HepG2 (cell line): ENCODE measurements around the gene PIGX. TPM values are rescaled to one million over a fixed set of nuclear protein-coding genes. Genes with fewer than 3 reads are reported as not detected.
A peak's percentile ranks its signal among the peaks of the same experiment; 100 is the strongest.

ENCODE experiments used
- CEBPG ChIP-seq: IDR thresholded peaks from 2 replicates; pipeline ENCODE4 v1.6.1; 2016
- ELF4 ChIP-seq: sonication (generic); formaldehyde crosslinking; IDR thresholded peaks from 2 replicates; pipeline ENCODE4 v1.5.0; 2020; ENCODE audit warnings: missing genetic modification reagents, mild to moderate bottlenecking, moderate library complexity, borderline replicate concordance
- FOSL2 ChIP-seq: sonication (generic); formaldehyde crosslinking; IDR thresholded peaks from 2 replicates; pipeline ENCODE4 v1.4.0; 2020; ENCODE audit warnings: missing genetic modification reagents
- GATA4 ChIP-seq: sonication (generic); IDR thresholded peaks from 2 replicates; pipeline ENCODE4 v1.6.1; 2016; ENCODE audit warnings: antibody characterized with exemption, low read depth, borderline replicate concordance
- HCFC1 ChIP-seq: fragments of 150-350 bp; IDR thresholded peaks from 2 replicates; pipeline ENCODE4 v1.6.1; 2014; ENCODE audit warnings: low read depth, low read length
- HMGXB4 ChIP-seq, 2 experiments: sonication (generic) in 1 of 2; formaldehyde crosslinking in 1 of 2; IDR thresholded peaks; 2 replicates each; pipeline versions ENCODE4 v1.4.0 to v1.6.1; 2018 to 2020; ENCODE audit warnings: missing genetic modification reagents in 2 of 2, borderline replicate concordance in 1 of 2, low read depth in 1 of 2, mild to moderate bottlenecking in 1 of 2, missing biosample characterization in 1 of 2
- IRF1 ChIP-seq: sonication (generic); formaldehyde crosslinking; IDR thresholded peaks from 2 replicates; pipeline ENCODE4 v1.4.0; 2020; ENCODE audit warnings: low read depth, mild to moderate bottlenecking, missing genetic modification reagents
- KAT7 ChIP-seq: IDR thresholded peaks from 2 replicates; pipeline ENCODE4 v1.6.1; 2018; ENCODE audit warnings: borderline replicate concordance, missing compliant biosample characterization
- MAF1 ChIP-seq: sonication (generic); formaldehyde crosslinking; IDR thresholded peaks from 2 replicates; pipeline ENCODE4 v1.5.0; 2020; ENCODE audit warnings: missing genetic modification reagents, borderline replicate concordance
- MIXL1 ChIP-seq: IDR thresholded peaks from 2 replicates; pipeline ENCODE4 v1.6.1; 2016
- MYPOP ChIP-seq: sonication (generic); formaldehyde crosslinking; IDR thresholded peaks from 2 replicates; pipeline ENCODE4 v1.8.1; 2023; ENCODE audit warnings: mild to moderate bottlenecking, moderate library complexity, missing genetic modification reagents
- RARG ChIP-seq: sonication (generic); formaldehyde crosslinking; IDR thresholded peaks from 2 replicates; pipeline ENCODE4 v1.4.0; 2020; ENCODE audit warnings: low read depth, mild to moderate bottlenecking, missing genetic modification reagents
- REL ChIP-seq: sonication (generic); formaldehyde crosslinking; conservative IDR thresholded peaks from 2 replicates; pipeline ENCODE4 v1.8.0; 2022; ENCODE audit warnings: mild to moderate bottlenecking, missing genetic modification reagents, moderate library complexity
- SAP130 ChIP-seq: IDR thresholded peaks from 2 replicates; pipeline ENCODE4 v1.6.1; 2016; ENCODE audit warnings: low read depth
- SIN3A ChIP-seq: IDR thresholded peaks from 2 replicates; pipeline ENCODE4 v1.6.1; 2011; ENCODE audit warnings: low read depth, mild to moderate bottlenecking, control low read depth, low read length, borderline replicate concordance
- TFE3 ChIP-seq: IDR thresholded peaks from 2 replicates; pipeline ENCODE4 v1.6.1; 2016
- THRA ChIP-seq: sonication (generic); formaldehyde crosslinking; IDR thresholded peaks from 2 replicates; pipeline ENCODE4 v1.4.0; 2020; ENCODE audit warnings: missing genetic modification reagents, borderline replicate concordance
- TP53 ChIP-seq: sonication (generic); formaldehyde crosslinking; conservative IDR thresholded peaks from 2 replicates; pipeline ENCODE4 v1.4.0; 2020; ENCODE audit warnings: missing genetic modification reagents
- ZNF292 ChIP-seq: sonication (generic); formaldehyde crosslinking; IDR thresholded peaks from 2 replicates; pipeline ENCODE4 v1.8.1; 2022; ENCODE audit warnings: mild to moderate bottlenecking, low read depth, missing genetic modification reagents, borderline replicate concordance
- ZNF605 ChIP-seq: sonication (generic); formaldehyde crosslinking; IDR thresholded peaks from 2 replicates; pipeline ENCODE4 v1.8.0; 2022; ENCODE audit warnings: mild to moderate bottlenecking, missing genetic modification reagents
- ZNF614 ChIP-seq: IDR thresholded peaks from 2 replicates; pipeline ENCODE4 v1.6.1; 2018; ENCODE audit warnings: missing biosample characterization, missing genetic modification reagents, inconsistent platforms, borderline replicate concordance
- ZNF772 ChIP-seq: sonication (generic); formaldehyde crosslinking; IDR thresholded peaks from 2 replicates; pipeline ENCODE4 v1.5.0; 2020; ENCODE audit warnings: mild to moderate bottlenecking, missing genetic modification reagents
- polyA plus RNA-seq, 8 experiments: library from polyadenylated mRNA; depleted of rRNA in 3 of 8; stranded (reverse) in 7 of 8; unstranded in 1 of 8; fragments of >200 nt; fragmentation: Illumina TruSeq in 4 of 8; extraction: Trizol in 4 of 8; gene quantifications; 2 replicates each; pipeline versions ENCODE4 v1.2.1 to v1.2.3, GENCODE V29; 2011 to 2016; ENCODE audit warnings: low read depth in 4 of 8, missing spikeins in 1 of 8, mixed read lengths in 1 of 8; ENCODE audit not compliant: insufficient read depth in 1 of 8
- total RNA-seq, 5 experiments: library from RNA; depleted of rRNA; stranded (reverse); fragments of >200 nt; fragmentation: Illumina TruSeq; extraction: Trizol; gene quantifications; 2 replicates each; pipeline ENCODE4 v1.2.3, GENCODE V29; 2016; ENCODE audit warnings: low read depth in 1 of 5

PIGX gene
- total and polyA plus RNA-seq, 2 of the 13 experiments (the other 11 are each of a cell fraction or from before 2014, with no cell fraction given): 13.2 to 21.3 TPM

GRCh38 chr3:196754091-196754981 is 42.2 kb downstream of the PIGX start (continued):
- TF ChIP-seq REL (CRISPR knock-in tag) (no peak), MAF1 (CRISPR knock-in tag) (no peak), GATA4 (peak; percentile 76; the same call in 1 of the 2 replicates), FOSL2 (CRISPR knock-in tag) (peak; percentile 17; the same call in 1 of the 2 replicates), THRA (CRISPR knock-in tag) (peak; percentile 16; the same call in 1 of the 2 replicates), HCFC1 (no peak), CEBPG (CRISPR knock-in tag) (peak; percentile 20; the same call in 1 of the 2 replicates), MYPOP (CRISPR knock-in tag) (peak; percentile 53; the same call in 1 of the 2 replicates), TFE3 (CRISPR knock-in tag) (no peak), ZNF772 (CRISPR knock-in tag) (no peak), ZNF605 (CRISPR knock-in tag) (no peak), ELF4 (CRISPR knock-in tag) (peak; percentile 54; the same call in 1 of the 2 replicates), ZNF614 (CRISPR knock-in tag) (0 out of 2 replicates have a peak, but pooled peaks have one; percentile 54), SAP130 (CRISPR knock-in tag) (peak; percentile 54), SIN3A (0 out of 2 replicates have a peak, but pooled peaks have one; percentile 51), MIXL1 (CRISPR knock-in tag) (0 out of 2 replicates have a peak, but pooled peaks have one; percentile 14), HMGXB4 (CRISPR knock-in tag; IDR thresholded peaks at IDR 0.05; ENCODE audit: borderline replicate concordance in 1 of 2, low read depth in 1 of 2) (0 out of 4 replicates have a peak, but pooled peaks of 1 of the 2 experiments have one; percentile 24), IRF1 (CRISPR knock-in tag) (no peak), ZNF292 (CRISPR knock-in tag) (peak; percentile 77; the same call in 1 of the 2 replicates), TP53 (no peak), RARG (no peak), KAT7 (0 out of 2 replicates have a peak, but pooled peaks have one; percentile 33)
